ENCODE measurements around the gene GPT2. TPM values are rescaled to one million over a fixed set of nuclear protein-coding genes. Genes with fewer than 3 reads are reported as not detected.

The GPT2 gene, protein sequence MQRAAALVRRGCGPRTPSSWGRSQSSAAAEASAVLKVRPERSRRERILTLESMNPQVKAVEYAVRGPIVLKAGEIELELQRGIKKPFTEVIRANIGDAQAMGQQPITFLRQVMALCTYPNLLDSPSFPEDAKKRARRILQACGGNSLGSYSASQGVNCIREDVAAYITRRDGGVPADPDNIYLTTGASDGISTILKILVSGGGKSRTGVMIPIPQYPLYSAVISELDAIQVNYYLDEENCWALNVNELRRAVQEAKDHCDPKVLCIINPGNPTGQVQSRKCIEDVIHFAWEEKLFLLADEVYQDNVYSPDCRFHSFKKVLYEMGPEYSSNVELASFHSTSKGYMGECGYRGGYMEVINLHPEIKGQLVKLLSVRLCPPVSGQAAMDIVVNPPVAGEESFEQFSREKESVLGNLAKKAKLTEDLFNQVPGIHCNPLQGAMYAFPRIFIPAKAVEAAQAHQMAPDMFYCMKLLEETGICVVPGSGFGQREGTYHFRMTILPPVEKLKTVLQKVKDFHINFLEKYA
- 10 to 100 TPM; 11.5 to 17.4 (median 14.0) TPM for total RNA-seq (2021; fragmentation: NEBNext Ultra II Directional; extraction: Animal tissue kit (Norgen Biotek cat#: 25700))
- long read RNA-seq, transcript GPT2-201 (12 exons, 3,984 nt): major isoform, 13 of 21 reads
- long read RNA-seq, partial matches to known transcripts: 5 of 21 reads
- long read RNA-seq, other reads (novel, unspliced or antisense): 3 of 21 reads

DNA sequence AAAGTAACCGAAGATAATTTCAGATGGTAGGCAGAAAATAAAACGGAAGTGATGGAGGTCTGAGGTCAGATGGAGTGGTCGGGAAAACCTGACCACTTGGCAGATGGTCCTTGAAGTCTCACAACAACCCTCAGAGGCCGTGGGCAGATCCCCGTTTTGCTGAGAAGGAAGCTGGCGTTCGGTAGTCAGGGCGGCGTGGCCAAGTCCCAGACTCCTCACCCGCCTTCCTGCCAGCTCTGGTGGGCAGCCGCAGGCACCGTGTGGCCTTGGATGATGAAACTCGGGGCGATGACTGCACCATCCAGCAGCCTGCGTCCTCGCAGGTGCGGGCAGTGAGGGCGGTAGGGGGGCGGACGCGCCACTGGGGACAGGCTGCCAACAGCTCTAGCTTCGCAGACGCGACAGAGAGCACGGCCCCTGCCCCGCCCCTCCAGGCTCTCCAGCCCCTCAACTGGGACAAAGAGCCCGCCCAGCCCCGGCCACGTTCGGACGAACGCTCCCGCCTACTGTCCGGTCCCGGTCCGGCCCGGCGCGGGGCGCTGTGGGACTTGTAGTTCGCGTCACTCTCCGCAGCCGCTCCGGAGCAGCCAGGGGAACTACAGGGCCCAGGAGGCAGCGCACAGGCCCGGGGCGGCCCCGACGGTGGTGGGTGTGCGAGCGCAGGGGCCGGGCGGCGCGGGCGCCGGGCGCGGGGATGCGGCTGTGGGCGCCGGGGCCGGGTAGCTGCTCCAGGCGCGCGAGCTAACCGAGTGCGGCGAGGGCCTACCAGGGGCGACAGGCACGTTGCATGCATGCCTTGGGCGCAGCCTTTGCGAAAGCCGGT is at the start of gene GPT2:
Gene GPT2 (plus strand): TSS at position 673 of the 823 bp plus-strand sequence. CDS start 354 bp downstream, outside the sequence.
- Mint-ChIP-seq H3K27me3 (ENCODE audit: insufficient read depth) (peaks cover 6% of the 10 kb centered on the region), H3K36me3 (ENCODE audit: low read depth) (no peaks in the 10 kb centered on the region), H3K9me3 (no peaks in the 10 kb centered on the region), H3K4me1 (ENCODE audit: low read depth) (peaks cover 17% of the 10 kb centered on the region), H3K4me3 (peak within 1 kb of the TSS; percentile 86), H3K27ac (peak within 1 kb of the TSS; percentile 57)
- peak; percentile 69 for TF ChIP-seq CTCF (IDR thresholded peaks at IDR 0.05)
- DNase-seq: peak; percentile 92

DNA sequence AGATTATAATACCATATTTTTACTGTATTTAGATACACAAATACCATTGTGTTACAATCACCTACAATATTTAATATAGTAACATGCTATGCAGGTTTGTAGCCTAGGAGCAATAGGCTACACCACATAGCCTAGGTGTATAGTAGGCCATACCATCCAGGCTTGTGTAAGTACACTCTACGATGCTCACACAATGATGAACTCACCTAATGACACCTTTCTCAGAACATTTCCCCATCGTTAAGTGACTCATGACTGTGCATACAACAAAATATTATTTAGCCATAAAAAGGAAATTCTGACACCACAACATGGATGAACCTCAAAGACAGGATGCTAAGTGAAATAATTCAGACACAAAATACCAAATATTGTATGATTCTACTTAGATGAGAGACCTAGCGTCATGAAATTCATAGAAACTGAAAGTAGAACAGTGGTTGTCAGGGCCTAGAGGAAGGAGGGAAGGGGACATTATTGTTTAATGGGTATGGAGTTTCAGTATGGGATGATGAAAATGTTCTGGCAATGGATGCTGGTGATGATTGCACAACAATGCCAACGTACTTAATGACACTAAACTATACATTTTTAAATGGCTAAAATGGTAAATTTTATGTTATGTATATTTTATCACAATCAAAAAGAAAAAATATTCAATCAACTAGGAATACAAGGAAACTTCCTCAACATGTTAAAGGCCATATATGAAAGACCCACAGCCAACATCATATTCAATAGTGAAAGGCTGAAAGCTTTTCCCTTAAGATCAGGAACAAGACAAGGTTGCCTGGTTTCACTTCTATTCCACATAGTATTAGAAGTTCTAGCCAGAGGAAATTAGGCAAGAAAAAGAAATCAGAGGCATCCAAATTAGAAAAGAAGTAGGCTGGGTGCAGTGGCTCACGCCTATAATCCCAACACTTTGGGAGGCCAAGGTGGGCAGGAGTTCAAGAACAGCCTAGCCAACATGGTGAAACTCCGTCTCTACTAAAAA is 47.3 kb upstream of the GPT2 start:
- peaks cover 11% of the 10 kb centered on the region for H3K4me1 Mint-ChIP-seq (ENCODE audit: low read depth)
- H3K9me3 Mint-ChIP-seq: no peaks in the 10 kb centered on the region
- no peak for TF ChIP-seq CTCF (IDR thresholded peaks at IDR 0.05)
- peaks cover 2% of the 10 kb centered on the region for H3K27me3 Mint-ChIP-seq (ENCODE audit: insufficient read depth)
- no peak overlapping the region for H3K27ac Mint-ChIP-seq
- no peaks in the 10 kb centered on the region for H3K36me3 Mint-ChIP-seq (ENCODE audit: low read depth)
- no peak overlapping the region for H3K4me3 Mint-ChIP-seq
- no peak for DNase-seq

DNA sequence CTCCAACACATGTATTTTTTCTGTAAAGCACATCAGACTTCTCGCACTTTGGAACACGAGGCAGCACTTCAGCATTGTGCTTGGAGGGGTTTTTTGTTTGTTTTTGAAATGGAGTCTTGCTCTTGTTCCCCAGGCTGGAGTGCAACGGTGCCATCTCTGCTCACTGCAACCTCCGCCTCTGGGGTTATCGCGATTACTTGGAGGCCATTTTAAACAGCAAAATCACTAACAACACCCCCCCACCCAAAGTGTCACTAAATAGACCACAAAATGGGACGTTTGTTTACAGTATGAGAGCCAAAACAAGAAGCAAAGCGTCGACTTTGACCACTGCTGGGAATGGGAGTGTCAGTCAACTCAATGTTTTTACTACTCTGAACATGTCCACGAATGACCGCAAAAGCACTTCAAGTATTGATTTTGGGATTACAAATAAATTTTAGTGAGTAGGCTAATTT is 44.1 kb upstream of the GPT2 start:
- no peak overlapping the region for H3K4me3 Mint-ChIP-seq
- peaks cover 4% of the 10 kb centered on the region; the same call in 1 of the 2 replicates for H3K9me3 Mint-ChIP-seq
- DNase-seq: no peak
- no peak for TF ChIP-seq CTCF (IDR thresholded peaks at IDR 0.05)
- no peaks in the 10 kb centered on the region; the same call in 1 of the 2 replicates for H3K36me3 Mint-ChIP-seq (ENCODE audit: low read depth)
- no peaks in the 10 kb centered on the region for H3K4me1 Mint-ChIP-seq (ENCODE audit: low read depth)
- H3K27me3 Mint-ChIP-seq (ENCODE audit: insufficient read depth): peaks cover 1% of the 10 kb centered on the region
- no peak overlapping the region for H3K27ac Mint-ChIP-seq

GRCh38 chr16:46842192-46842895 is 41.8 kb upstream of the GPT2 start:
- H3K9me3 Mint-ChIP-seq: peaks cover 4% of the 10 kb centered on the region; the same call in 1 of the 2 replicates
- DNase-seq: no peak
- no peaks in the 10 kb centered on the region for H3K4me1 Mint-ChIP-seq (ENCODE audit: low read depth)
- peaks cover 5% of the 10 kb centered on the region for H3K27me3 Mint-ChIP-seq (ENCODE audit: insufficient read depth)
- H3K36me3 Mint-ChIP-seq (ENCODE audit: low read depth): no peaks in the 10 kb centered on the region; the same call in 1 of the 2 replicates
- H3K4me3 Mint-ChIP-seq: no peak overlapping the region
- TF ChIP-seq CTCF (IDR thresholded peaks at IDR 0.05): no peak
- H3K27ac Mint-ChIP-seq: no peak overlapping the region
